Measurements from ENCODE around the gene ZFYVE27. TPM values are rescaled to one million over a fixed set of nuclear protein-coding genes. Genes with fewer than 3 reads are reported as not detected.
A peak's percentile ranks its signal among the peaks of the same experiment; 100 is the strongest.

The ZFYVE27 gene
- total and polyA plus RNA-seq, 10 of the 15 experiments (the other 5 are each of a cell fraction or from before 2014, with no cell fraction given): 1.1 to 28.9 (median 21.4) TPM

DNA sequence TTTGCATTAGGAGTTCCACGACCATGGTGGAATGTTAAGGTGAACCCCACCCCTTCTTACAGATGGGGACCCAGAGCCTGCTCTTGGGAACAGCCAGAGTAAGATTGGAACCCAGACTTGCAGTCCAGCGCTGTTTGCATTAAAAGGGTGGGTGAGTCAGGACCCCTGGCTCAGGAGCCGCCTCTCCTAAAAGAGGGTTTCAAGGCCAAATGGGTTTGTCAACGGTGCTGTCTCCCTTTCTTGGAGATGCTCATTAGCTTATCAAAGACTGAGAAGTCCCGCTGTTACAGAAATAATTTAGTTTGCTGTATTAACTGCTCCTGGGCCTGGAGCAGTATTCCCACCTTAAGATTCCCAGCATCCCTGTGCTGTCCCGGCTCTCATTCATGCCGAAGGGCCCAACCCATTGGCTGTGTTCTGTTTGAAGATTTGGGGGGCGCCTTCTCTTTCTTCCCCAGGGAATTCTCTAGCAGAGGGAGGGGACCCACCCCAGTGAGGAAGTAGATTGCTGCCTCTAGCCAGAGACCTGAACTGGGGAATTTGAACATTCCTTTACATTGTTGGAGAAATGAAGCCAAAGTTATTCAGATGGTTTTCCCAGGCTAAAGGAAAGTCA is 21.6 kb upstream of the ZFYVE27 start:
- H3K9me3 ChIP-seq (replicated peaks; ENCODE audit: control insufficient read depth, insufficient read depth, low read length): no peaks in the 10 kb centered on the region
- RAD21 ChIA-PET (ENCODE audit: unreplicated experiment): no interaction called here
- no peaks in the 10 kb centered on the region for H4K20me1 ChIP-seq (ENCODE audit: control insufficient read depth, insufficient read depth)
- no peaks in the 10 kb centered on the region for H3K79me2 ChIP-seq (ENCODE audit: control insufficient read depth, insufficient read depth, low read length)
- H3K4me2 ChIP-seq (ENCODE audit: control insufficient read depth, insufficient read depth): peak overlapping the region; percentile 97
- no peak overlapping the region for H2AFZ ChIP-seq (ENCODE audit: control insufficient read depth, low read depth, low read length)
- no TSS peak for BruUV-seq (replicated peaks)
- in situ Hi-C loops (cut with MboI): no loop called here
- intact Hi-C loops (cut with micrococcal nuclease; ENCODE audit: unreplicated experiment): no loop called here
- DNase-seq (ENCODE audit: low read depth, low spot score) (no peak), ATAC-seq (no peak), FAIRE-seq (no peak)
- SMC1A ChIA-PET (ENCODE audit: uncharacterized antibody, unreplicated experiment): no interaction called here
- no peak overlapping the region for H3K27ac ChIP-seq (ENCODE audit: control insufficient read depth, insufficient read depth)
- POLR2A ChIA-PET: interaction anchor here (2.3 kb wide), 1 partner anchor 29 kb away, joined by 6 read pairs; the partner anchor contains the start of gene AVPI1
- WGBS (ENCODE audit: insufficient coverage, insufficient replicate concordance, low lambda C conversion rate, missing lambda C conversion rate): 91% methylated on average over 8 of the region's 8 CpGs
- peak overlapping the region; percentile 74; the same call in 1 of the 2 replicates for H3K4me3 ChIP-seq
- no peak overlapping the region; the same call in 1 of the 2 replicates for H3K9ac ChIP-seq (ENCODE audit: control insufficient read depth, insufficient read depth, low read length)
- H3K36me3 ChIP-seq (ENCODE audit: control insufficient read depth in 2 of 2, insufficient read depth in 2 of 2, low read length in 1 of 2): no peaks in the 10 kb centered on the region
- peaks cover 3% of the 10 kb centered on the region; the same call in 1 of the 2 replicates for H3K4me1 ChIP-seq (ENCODE audit: control insufficient read depth, insufficient read depth, low read length)
- CTCF ChIA-PET: interaction anchor here (1.3 to 14.9 kb wide), 3 partner anchors 11 to 39 kb away, joined by 3 to 416 read pairs (median 8); partner anchors contain the start of gene ZFYVE27
- TF ChIP-seq SRF (IDR thresholded peaks at IDR 0.05; ENCODE audit: low read depth in 2 of 2, low read length in 2 of 2) (no peak), ZSCAN29 (IDR thresholded peaks at IDR 0.05) (no peak), JUNB (IDR thresholded peaks at IDR 0.05) (no peak), SMAD1 (IDR thresholded peaks at IDR 0.05; ENCODE audit: low read depth, partially characterized antibody) (no peak), NFYB (IDR thresholded peaks at IDR 0.05; ENCODE audit: insufficient read depth, low read depth, low read length) (no peak), BMI1 (IDR thresholded peaks at IDR 0.05; ENCODE audit: borderline replicate concordance) (no peak), POU2F2 (IDR thresholded peaks at IDR 0.05; ENCODE audit: borderline replicate concordance, low read depth, low read length) (no peak), ZZZ3 (IDR thresholded peaks at IDR 0.05; ENCODE audit: control insufficient read depth, insufficient read length, low read depth) (no peak), SUZ12 (IDR thresholded peaks at IDR 0.05; ENCODE audit: unreplicated experiment) (no peak), PAX8 (IDR thresholded peaks at IDR 0.05) (no peak), MYC (IDR thresholded peaks at IDR 0.05; ENCODE audit: insufficient read depth, insufficient read length, insufficient replicate concordance, low read length, severe bottlenecking) (no peak), CEBPB (IDR thresholded peaks at IDR 0.05; ENCODE audit: borderline replicate concordance in 1 of 2, low read depth in 2 of 2, low read length in 2 of 2) (no peak), RAD21 (IDR thresholded peaks at IDR 0.05; ENCODE audit: insufficient read depth, low read depth, low read length) (no peak)
- TF ChIP-seq, protein P1, sequence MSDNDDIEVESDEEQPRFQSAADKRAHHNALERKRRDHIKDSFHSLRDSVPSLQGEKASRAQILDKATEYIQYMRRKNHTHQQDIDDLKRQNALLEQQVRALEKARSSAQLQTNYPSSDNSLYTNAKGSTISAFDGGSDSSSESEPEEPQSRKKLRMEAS (IDR thresholded peaks at IDR 0.05; ENCODE audit: low read depth, low read length): no peak
- TF ChIP-seq, protein P2, sequence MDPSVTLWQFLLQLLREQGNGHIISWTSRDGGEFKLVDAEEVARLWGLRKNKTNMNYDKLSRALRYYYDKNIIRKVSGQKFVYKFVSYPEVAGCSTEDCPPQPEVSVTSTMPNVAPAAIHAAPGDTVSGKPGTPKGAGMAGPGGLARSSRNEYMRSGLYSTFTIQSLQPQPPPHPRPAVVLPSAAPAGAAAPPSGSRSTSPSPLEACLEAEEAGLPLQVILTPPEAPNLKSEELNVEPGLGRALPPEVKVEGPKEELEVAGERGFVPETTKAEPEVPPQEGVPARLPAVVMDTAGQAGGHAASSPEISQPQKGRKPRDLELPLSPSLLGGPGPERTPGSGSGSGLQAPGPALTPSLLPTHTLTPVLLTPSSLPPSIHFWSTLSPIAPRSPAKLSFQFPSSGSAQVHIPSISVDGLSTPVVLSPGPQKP (IDR thresholded peaks at IDR 0.05; ENCODE audit: low read depth, low read length): no peak
- TF ChIP-seq, protein P3, sequence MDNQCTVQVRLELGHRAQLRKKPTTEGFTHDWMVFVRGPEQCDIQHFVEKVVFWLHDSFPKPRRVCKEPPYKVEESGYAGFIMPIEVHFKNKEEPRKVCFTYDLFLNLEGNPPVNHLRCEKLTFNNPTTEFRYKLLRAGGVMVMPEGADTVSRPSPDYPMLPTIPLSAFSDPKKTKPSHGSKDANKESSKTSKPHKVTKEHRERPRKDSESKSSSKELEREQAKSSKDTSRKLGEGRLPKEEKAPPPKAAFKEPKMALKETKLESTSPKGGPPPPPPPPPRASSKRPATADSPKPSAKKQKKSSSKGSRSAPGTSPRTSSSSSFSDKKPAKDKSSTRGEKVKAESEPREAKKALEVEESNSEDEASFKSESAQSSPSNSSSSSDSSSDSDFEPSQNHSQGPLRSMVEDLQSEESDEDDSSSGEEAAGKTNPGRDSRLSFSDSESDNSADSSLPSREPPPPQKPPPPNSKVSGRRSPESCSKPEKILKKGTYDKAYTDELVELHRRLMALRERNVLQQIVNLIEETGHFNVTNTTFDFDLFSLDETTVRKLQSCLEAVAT (IDR thresholded peaks at IDR 0.05): no peak
- peaks cover 0 to 2% of the 10 kb centered on the region in 2 experiments; a peak in 1 of 4 replicates for H3K27me3 ChIP-seq (replicated peaks in 1 of 2; ENCODE audit: control insufficient read depth in 2 of 2, insufficient read depth in 2 of 2, low read length in 1 of 2)
